HAP-1 (cell line): ENCODE data around the gene MLH3.

Experiments used
- DNase-seq, 2 experiments: peaks; one replicate each; pipeline ENCODE4 v3.0.0-alpha.2; 2016 to 2020; ENCODE audit warnings: low spot score in 2 of 2
- H3K27me3 ChIP-seq: fragments of 250-450 bp; sonication (Bioruptor Pico); 2 replicates; pipeline ENCODE4 v1.5.1; 2020; ENCODE audit warnings: low read depth, mild to moderate bottlenecking, moderate library complexity
- H3K36me3 ChIP-seq: fragments of 250-450 bp; sonication (Bioruptor Pico); replicated peaks from 2 replicates; pipeline ENCODE4 v1.5.1; 2020; ENCODE audit warnings: mild to moderate bottlenecking
- H3K4me1 ChIP-seq: fragments of 250-450 bp; sonication (Bioruptor Pico); 2 replicates; pipeline ENCODE4 v1.5.1; 2020; ENCODE audit warnings: mild to moderate bottlenecking
- H3K4me3 ChIP-seq: fragments of 250-450 bp; sonication (Bioruptor Pico); 2 replicates; pipeline ENCODE4 v1.5.1; 2020; ENCODE audit warnings: mild to moderate bottlenecking, moderate library complexity
- H3K9me3 ChIP-seq: fragments of 250-450 bp; sonication (Bioruptor Pico); 2 replicates; pipeline ENCODE4 v1.5.1; 2020; ENCODE audit warnings: mild to moderate bottlenecking, moderate library complexity
- in situ Hi-C: fragments of 300-500 bp; cut with MboI; formaldehyde crosslinking; loops from 3 replicates; pipeline ENCODE4 v1.14.3; 2020; ENCODE audit warnings: low sequenced_read_pairs, inconsistent platforms, mixed read lengths

The MLH3 gene

DNA sequence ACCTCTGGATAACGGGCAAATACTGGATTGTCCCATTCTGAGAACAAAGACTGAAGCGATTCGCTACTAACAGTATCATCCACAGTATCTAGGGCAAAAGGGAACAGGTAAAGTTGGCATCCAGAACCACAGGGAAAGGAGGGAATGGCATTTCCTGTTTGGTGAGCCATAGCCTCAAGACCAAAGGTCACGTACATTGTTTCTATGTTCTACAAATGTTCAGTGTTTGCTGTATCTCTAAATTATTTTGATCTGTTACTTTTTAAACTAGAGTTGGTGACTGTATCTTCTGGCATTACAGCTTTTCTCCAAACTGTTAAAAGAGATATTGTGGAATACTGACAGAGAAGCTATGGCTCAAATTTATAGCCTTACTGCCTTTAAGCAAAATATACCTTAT, 9.7 kb downstream of the MLH3 start:
- Histone ChIP-seq H3K27me3 (peaks cover 3% of the 10 kb centered on the region; the same call in 1 of the 2 replicates), H3K36me3 (no peaks in the 10 kb centered on the region), H3K9me3 (no peaks in the 10 kb centered on the region), H3K4me3 (no peak overlapping the region), H3K4me1 (no peaks in the 10 kb centered on the region; the same call in 1 of the 2 replicates)
- in situ Hi-C loops: no loop called here
- DNase-seq: no peak

DNA sequence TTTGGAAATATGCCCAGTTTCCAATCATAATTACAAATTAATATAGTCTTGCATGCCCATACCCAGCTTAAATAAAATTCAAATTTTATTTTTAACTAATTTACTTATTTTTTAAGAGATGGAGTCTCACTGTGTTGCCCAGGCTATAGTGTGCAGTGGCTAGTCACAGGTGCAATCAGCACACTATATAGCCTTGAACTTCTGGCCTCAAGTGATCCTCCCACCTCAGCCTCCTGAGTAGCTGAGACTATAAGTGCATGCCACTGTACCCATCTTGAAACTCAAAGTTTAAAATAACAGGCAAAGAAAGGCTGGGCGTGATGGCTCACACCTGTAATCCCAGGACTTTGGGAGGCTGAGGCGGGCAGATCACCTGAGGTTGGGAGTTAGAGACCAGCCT, 10.3 kb downstream of the MLH3 start:
- peaks cover 3% of the 10 kb centered on the region; the same call in 1 of the 2 replicates for H3K27me3 ChIP-seq
- H3K36me3 ChIP-seq: no peaks in the 10 kb centered on the region
- no peak for DNase-seq
- H3K4me1 ChIP-seq: no peaks in the 10 kb centered on the region; the same call in 1 of the 2 replicates
- H3K9me3 ChIP-seq: no peaks in the 10 kb centered on the region
- in situ Hi-C loops: no loop called here
- no peak overlapping the region for H3K4me3 ChIP-seq

DNA sequence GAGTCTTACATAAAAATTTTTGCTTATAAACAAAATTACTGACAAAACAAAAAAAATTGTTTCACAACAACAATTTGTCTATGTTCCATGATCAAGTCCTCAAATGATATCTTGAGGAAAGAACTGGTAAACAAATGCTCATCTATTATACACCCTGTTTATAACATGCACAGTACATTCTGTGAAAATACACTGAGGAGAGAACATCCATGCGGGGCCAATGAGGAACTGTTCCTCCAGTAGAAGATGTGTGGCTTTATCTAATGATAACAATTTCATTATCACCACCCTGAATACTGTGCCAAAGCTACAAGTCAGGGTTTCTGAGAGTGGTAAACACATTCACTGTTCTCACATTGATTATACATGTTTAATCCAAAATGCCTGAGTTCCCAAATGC, 10.8 kb downstream of the MLH3 start:
- DNase-seq: no peak
- Histone ChIP-seq H3K4me1 (no peaks in the 10 kb centered on the region; the same call in 1 of the 2 replicates), H3K36me3 (no peaks in the 10 kb centered on the region), H3K9me3 (no peaks in the 10 kb centered on the region), H3K4me3 (no peak overlapping the region), H3K27me3 (peaks cover 3% of the 10 kb centered on the region; the same call in 1 of the 2 replicates)
- in situ Hi-C loops: no loop called here

GRCh38 chr14:75032939-75033338, 18.3 kb downstream of the MLH3 start:
- H3K36me3 ChIP-seq: no peaks in the 10 kb centered on the region
- peaks cover 3% of the 10 kb centered on the region; the same call in 1 of the 2 replicates for H3K27me3 ChIP-seq
- H3K4me3 ChIP-seq: no peak overlapping the region
- DNase-seq: no peak
- in situ Hi-C loops: no loop called here
- H3K9me3 ChIP-seq: no peaks in the 10 kb centered on the region
- no peaks in the 10 kb centered on the region for H3K4me1 ChIP-seq

GRCh38 chr14:75030147-75030546, 21.1 kb downstream of the MLH3 start:
- in situ Hi-C loops: no loop called here
- H3K9me3 ChIP-seq: no peaks in the 10 kb centered on the region
- no peak for DNase-seq
- H3K4me3 ChIP-seq: no peak overlapping the region
- no peaks in the 10 kb centered on the region for H3K36me3 ChIP-seq
- H3K4me1 ChIP-seq: no peaks in the 10 kb centered on the region
- no peaks in the 10 kb centered on the region for H3K27me3 ChIP-seq

- Histone ChIP-seq H3K9me3 (no peaks in the 10 kb centered on the region), H3K4me1 (no peaks in the 10 kb centered on the region), H3K4me3 (no peak overlapping the region), H3K27me3 (peaks cover 5% of the 10 kb centered on the region; the same call in 1 of the 2 replicates), H3K36me3 (no peaks in the 10 kb centered on the region)
- in situ Hi-C loops: no loop called here
- no peak for DNase-seq
These were observed 25.4 kb downstream of the MLH3 start for GRCh38 chr14:75025876-75026275.

- Histone ChIP-seq H3K36me3 (no peaks in the 10 kb centered on the region), H3K27me3 (peaks cover 5% of the 10 kb centered on the region; the same call in 1 of the 2 replicates), H3K4me3 (no peak overlapping the region), H3K9me3 (no peaks in the 10 kb centered on the region), H3K4me1 (no peaks in the 10 kb centered on the region)
- no peak for DNase-seq
- in situ Hi-C loops: no loop called here
These were observed 26.2 kb downstream of the MLH3 start for GRCh38 chr14:75025082-75025481.

- in situ Hi-C loops: no loop called here
- H3K4me1 ChIP-seq: no peaks in the 10 kb centered on the region
- H3K9me3 ChIP-seq: no peaks in the 10 kb centered on the region
- H3K4me3 ChIP-seq: no peak overlapping the region
- no peaks in the 10 kb centered on the region for H3K36me3 ChIP-seq
- DNase-seq: no peak
- peaks cover 5% of the 10 kb centered on the region; the same call in 1 of the 2 replicates for H3K27me3 ChIP-seq
These were observed 28.2 kb downstream of the MLH3 start for GRCh38 chr14:75023108-75023507.

GRCh38 chr14:75022655-75023054, 28.6 kb downstream of the MLH3 start:
- Histone ChIP-seq H3K4me3 (no peak overlapping the region), H3K27me3 (peaks cover 5% of the 10 kb centered on the region; the same call in 1 of the 2 replicates), H3K9me3 (no peaks in the 10 kb centered on the region), H3K4me1 (no peaks in the 10 kb centered on the region), H3K36me3 (no peaks in the 10 kb centered on the region)
- in situ Hi-C loops: no loop called here
- peak in 1 of 2 experiments; percentile 48 for DNase-seq

DNA sequence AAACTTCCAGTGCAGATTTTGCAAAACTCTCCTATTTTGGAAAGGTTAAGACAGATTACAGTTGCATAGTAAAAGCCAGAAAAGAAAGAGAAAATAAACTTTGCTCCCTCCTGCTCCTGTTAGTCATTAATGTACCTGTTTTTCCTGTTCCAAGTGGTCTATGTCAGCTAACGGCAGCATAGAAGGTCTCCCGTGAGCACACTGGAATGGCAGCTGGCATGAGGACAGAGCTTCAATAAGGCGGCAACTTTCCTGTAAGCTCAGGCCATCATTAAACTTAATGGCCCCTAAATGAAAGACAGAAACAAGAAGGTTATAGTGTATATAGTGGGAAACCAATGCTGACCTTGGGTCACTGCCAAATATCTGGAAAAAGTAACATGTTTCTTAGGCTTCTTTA, 32.6 kb downstream of the MLH3 start:
- Histone ChIP-seq H3K4me1 (no peaks in the 10 kb centered on the region), H3K9me3 (no peaks in the 10 kb centered on the region), H3K27me3 (no peaks in the 10 kb centered on the region), H3K4me3 (no peak overlapping the region), H3K36me3 (no peaks in the 10 kb centered on the region)
- in situ Hi-C loops: no loop called here
- DNase-seq: no peak

DNA sequence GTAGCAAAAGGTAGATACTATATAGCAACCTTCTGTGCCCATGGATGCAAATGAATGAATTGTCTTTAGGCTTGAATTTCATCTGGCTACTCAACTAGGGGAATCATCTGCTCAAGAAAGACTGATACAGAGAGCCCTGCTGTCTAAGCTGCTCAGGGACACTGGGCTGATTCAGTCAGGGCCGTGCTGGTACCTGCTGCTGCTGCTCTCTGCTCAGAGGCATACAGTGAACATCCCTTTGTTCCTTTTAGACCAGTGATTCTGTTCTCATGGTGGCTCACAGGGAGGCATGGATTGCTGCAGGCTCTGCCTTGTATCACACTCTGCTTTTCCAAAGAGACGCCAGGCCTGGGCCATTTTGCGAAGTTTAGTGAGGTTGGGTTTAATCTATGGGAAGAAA, 34.5 kb downstream of the MLH3 start:
- Histone ChIP-seq H3K4me3 (no peak overlapping the region), H3K9me3 (no peaks in the 10 kb centered on the region), H3K27me3 (no peaks in the 10 kb centered on the region), H3K36me3 (no peaks in the 10 kb centered on the region), H3K4me1 (no peaks in the 10 kb centered on the region)
- in situ Hi-C loops: no loop called here
- no peak for DNase-seq

GRCh38 chr14:75015496-75015895, 35.8 kb downstream of the MLH3 start:
- H3K36me3 ChIP-seq: no peaks in the 10 kb centered on the region
- no peaks in the 10 kb centered on the region for H3K9me3 ChIP-seq
- H3K27me3 ChIP-seq: no peaks in the 10 kb centered on the region
- no peak overlapping the region for H3K4me3 ChIP-seq
- in situ Hi-C loops: no loop called here
- DNase-seq: no peak
- no peaks in the 10 kb centered on the region for H3K4me1 ChIP-seq

- Histone ChIP-seq H3K27me3 (no peaks in the 10 kb centered on the region), H3K4me3 (no peak overlapping the region), H3K4me1 (no peaks in the 10 kb centered on the region), H3K9me3 (no peaks in the 10 kb centered on the region), H3K36me3 (peaks cover 12% of the 10 kb centered on the region)
- no peak for DNase-seq
- in situ Hi-C loops: no loop called here
These were observed 38.0 kb downstream of the MLH3 start for GRCh38 chr14:75013290-75013689.

DNA sequence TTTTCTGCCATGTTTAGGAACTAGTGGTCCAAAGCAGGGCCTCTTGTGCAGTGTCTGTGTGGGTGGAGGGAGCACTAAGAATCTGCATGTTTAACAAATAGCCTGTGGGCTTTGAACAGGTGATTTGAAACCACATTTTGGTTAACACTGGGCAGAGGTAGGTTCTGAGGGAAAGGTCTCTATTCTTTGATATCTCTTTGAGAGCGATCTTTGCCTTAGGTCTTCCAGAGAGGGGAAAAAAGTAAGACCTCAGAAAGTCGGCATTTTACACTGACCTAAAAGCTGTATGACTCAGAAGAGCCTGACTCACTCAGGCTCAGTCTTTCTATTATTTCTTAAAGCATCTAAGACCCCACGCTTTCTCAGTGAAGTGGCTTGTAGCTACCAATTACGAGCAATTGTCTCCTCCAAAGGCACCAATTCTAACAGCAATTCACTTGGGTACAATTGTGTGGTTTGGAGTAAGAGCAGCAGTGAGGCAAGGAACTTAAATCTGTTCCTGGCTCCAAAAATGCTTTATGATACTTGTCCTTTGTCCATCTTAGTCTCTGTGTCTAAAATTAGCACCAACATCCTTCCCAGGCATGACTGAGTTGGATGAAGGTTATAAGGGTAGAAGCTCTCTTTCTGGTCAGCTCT, 39.8 kb downstream of the MLH3 start:
- Histone ChIP-seq H3K4me1 (no peaks in the 10 kb centered on the region), H3K4me3 (no peak overlapping the region), H3K9me3 (no peaks in the 10 kb centered on the region), H3K36me3 (peaks cover 29% of the 10 kb centered on the region), H3K27me3 (no peaks in the 10 kb centered on the region)
- in situ Hi-C loops: no loop called here
- DNase-seq: no peak
